Activated CD4-positive, alpha-beta T cell treated with anti-CD3 and anti-CD28 coated beads, Interleukin-2, amount 10 ng/mL, durations not matched to agents 7 days and 5 days (primary cell): ENCODE measurements around the gene LOXL3. TPM values are rescaled to one million over a fixed set of nuclear protein-coding genes. Genes with fewer than 3 reads are reported as not detected.

Experiments
- CTCF ChIA-PET: fragments of 350-600 bp; sonication (Branson Sonifier 250); formaldehyde crosslinking; loops from one replicate; lab custom pipeline; 2021; ENCODE audit warnings: antibody characterized with exemption; lab: Charles Lee
- POLR2A ChIA-PET: fragments of 350-600 bp; sonication (Branson Sonifier 250); formaldehyde crosslinking; loops from one replicate; lab custom pipeline; 2021; ENCODE audit warnings: antibody characterized with exemption; lab: Charles Lee
- DNase-seq: peaks from one replicate; pipeline ENCODE4 v3.0.0-alpha.2; 2020
- H3K27ac Mint-ChIP-seq: one replicate; pipeline ENCODE4 v1.8.0; 2021; ENCODE audit warnings: mild to moderate bottlenecking, moderate library complexity, mixed read lengths
- H3K27me3 Mint-ChIP-seq: one replicate; pipeline ENCODE4 v1.8.0; 2021; ENCODE audit warnings: mixed read lengths
- H3K36me3 Mint-ChIP-seq: one replicate; pipeline ENCODE4 v1.8.0; 2021; ENCODE audit warnings: low read depth, mixed read lengths
- H3K4me1 Mint-ChIP-seq: one replicate; pipeline ENCODE4 v1.8.0; 2021; ENCODE audit warnings: mixed read lengths
- H3K4me3 Mint-ChIP-seq: one replicate; pipeline ENCODE4 v1.8.0; 2021; ENCODE audit warnings: mild to moderate bottlenecking, moderate library complexity, mixed read lengths
- H3K9me3 Mint-ChIP-seq: one replicate; pipeline ENCODE4 v1.8.0; 2021; ENCODE audit warnings: mixed read lengths
- total RNA-seq, 2 experiments: library from RNA; stranded (reverse); gene quantifications; one replicate each; pipeline ENCODE4 v1.2.3, GENCODE V29; 2021

The LOXL3 gene
- under 1 TPM; 0.12 to 0.15 TPM for total RNA-seq

- Mint-ChIP-seq H3K27me3 (peaks cover 26% of the 10 kb centered on the region), H3K4me1 (peaks cover 27% of the 10 kb centered on the region), H3K4me3 (peak within 1 kb of the TSS; percentile 95), H3K36me3 (peaks cover 13% of the 10 kb centered on the region), H3K9me3 (no peaks in the 10 kb centered on the region), H3K27ac (peak within 1 kb of the TSS; percentile 94)
- ChIA-PET CTCF (interaction anchor here (1.1 to 6.5 kb wide), 2 partner anchors 21 to 32 kb away, joined by 3 to 36 read pairs; no protein-coding TSS in a partner anchor), POLR2A (interaction anchor here (0.6 kb wide), 1 partner anchor 35 kb away, joined by 3 read pairs; no protein-coding TSS in a partner anchor)
- peak; percentile 86 for DNase-seq
Measured at GRCh38 chr2:74553892-74554819, at the start of gene LOXL3, which contains the start of gene DOK1. Gene LOXL3, minus strand, starts transcription at chr2:74553942. Its CDS starts 1,308 bp downstream, at chr2:74552634. Gene DOK1, plus strand, starts transcription at chr2:74554720. Its CDS starts 35 bp downstream, at chr2:74554755.

- Mint-ChIP-seq H3K9me3 (no peaks in the 10 kb centered on the region), H3K27ac (no peak overlapping the region), H3K36me3 (no peaks in the 10 kb centered on the region), H3K4me3 (no peak overlapping the region), H3K27me3 (peaks cover 42% of the 10 kb centered on the region), H3K4me1 (peaks cover 17% of the 10 kb centered on the region)
- ChIA-PET POLR2A (no interaction called here), CTCF (interaction anchor here (0.9 to 7.0 kb wide), 2 partner anchors 16 to 24 kb away, joined by 3 to 45 read pairs; no protein-coding TSS in a partner anchor)
- no peak for DNase-seq
Measured at GRCh38 chr2:74602586-74603281, 49.0 kb upstream of the LOXL3 start.

- DNase-seq = no peak
- Mint-ChIP-seq H3K9me3 (no peaks in the 10 kb centered on the region), H3K36me3 (no peaks in the 10 kb centered on the region), H3K4me1 (peaks cover 17% of the 10 kb centered on the region), H3K27ac (no peak overlapping the region), H3K27me3 (peaks cover 56% of the 10 kb centered on the region), H3K4me3 (no peak overlapping the region)
- POLR2A ChIA-PET = no interaction called here
- CTCF ChIA-PET = interaction anchor here (0.9 to 7.0 kb wide), 2 partner anchors 12 to 34 kb away, joined by 5 to 45 read pairs; no protein-coding TSS in a partner anchor
Measured at GRCh38 chr2:74599676-74600075, 45.9 kb upstream of the LOXL3 start.

- H3K36me3 Mint-ChIP-seq = no peaks in the 10 kb centered on the region
- ChIA-PET CTCF (interaction anchor here (0.9 to 7.0 kb wide), 2 partner anchors 10 to 21 kb away, joined by 3 to 45 read pairs; no protein-coding TSS in a partner anchor), POLR2A (no interaction called here)
- H3K27ac Mint-ChIP-seq = no peak overlapping the region
- H3K4me1 Mint-ChIP-seq = peaks cover under 1% of the 10 kb centered on the region
- H3K27me3 Mint-ChIP-seq = peaks cover 59% of the 10 kb centered on the region
- H3K4me3 Mint-ChIP-seq = no peak overlapping the region
- DNase-seq = no peak
- no peaks in the 10 kb centered on the region for H3K9me3 Mint-ChIP-seq
Measured at GRCh38 chr2:74597410-74597809, 43.7 kb upstream of the LOXL3 start.

GRCh38 chr2:74596584-74596983 lies 42.8 kb upstream of the LOXL3 start:
- H3K27ac Mint-ChIP-seq = no peak overlapping the region
- H3K36me3 Mint-ChIP-seq = no peaks in the 10 kb centered on the region
- H3K9me3 Mint-ChIP-seq = no peaks in the 10 kb centered on the region
- H3K27me3 Mint-ChIP-seq = peaks cover 55% of the 10 kb centered on the region
- ChIA-PET CTCF (interaction anchor here (7.0 kb wide), 1 partner anchor 9 kb away, joined by 45 read pairs; no protein-coding TSS in a partner anchor), POLR2A (no interaction called here)
- H3K4me1 Mint-ChIP-seq = no peaks in the 10 kb centered on the region
- no peak for DNase-seq
- no peak overlapping the region for H3K4me3 Mint-ChIP-seq

GRCh38 chr2:74593826-74594772 lies 40.4 kb upstream of the LOXL3 start:
- Mint-ChIP-seq H3K36me3 (no peaks in the 10 kb centered on the region), H3K27ac (no peak overlapping the region), H3K4me1 (no peaks in the 10 kb centered on the region), H3K27me3 (peaks cover 62% of the 10 kb centered on the region), H3K9me3 (no peaks in the 10 kb centered on the region), H3K4me3 (no peak overlapping the region)
- POLR2A ChIA-PET = no interaction called here
- DNase-seq = no peak
- CTCF ChIA-PET = interaction anchor here (1.5 to 1.8 kb wide), 3 partner anchors 9 to 345 kb away, joined by 3 to 5 read pairs (median 5); no protein-coding TSS in a partner anchor

GRCh38 chr2:74588664-74589063 lies 34.9 kb upstream of the LOXL3 start:
- no peaks in the 10 kb centered on the region for H3K36me3 Mint-ChIP-seq
- H3K4me1 Mint-ChIP-seq = peaks cover 27% of the 10 kb centered on the region
- no peak for DNase-seq
- H3K27ac Mint-ChIP-seq = no peak overlapping the region
- H3K9me3 Mint-ChIP-seq = no peaks in the 10 kb centered on the region
- CTCF ChIA-PET = interaction anchor here (0.7 to 8.3 kb wide), 18 partner anchors 9 to 132 kb away, joined by 3 to 56 read pairs (median 5); partner anchors contain the start of genes CCDC142, MRPL53, SEMA4F and TTC31
- H3K27me3 Mint-ChIP-seq = peaks cover 35% of the 10 kb centered on the region
- H3K4me3 Mint-ChIP-seq = no peak overlapping the region
- POLR2A ChIA-PET = no interaction called here

GRCh38 chr2:74587664-74588277 lies 34.0 kb upstream of the LOXL3 start:
- Mint-ChIP-seq H3K27ac (no peak overlapping the region), H3K36me3 (no peaks in the 10 kb centered on the region), H3K4me3 (no peak overlapping the region), H3K9me3 (no peaks in the 10 kb centered on the region), H3K27me3 (peaks cover 28% of the 10 kb centered on the region), H3K4me1 (peaks cover 30% of the 10 kb centered on the region)
- POLR2A ChIA-PET = interaction anchor here (0.5 kb wide), 1 partner anchor 497 kb away, joined by 3 read pairs; no protein-coding TSS in a partner anchor
- DNase-seq = peak; percentile 70
- CTCF ChIA-PET = interaction anchor here (0.7 to 8.3 kb wide), 25 partner anchors 8 to 765 kb away, joined by 3 to 56 read pairs (median 4); partner anchors contain the start of genes AUP1, CCDC142, MRPL53 and TLX2

GRCh38 chr2:74585406-74586185 lies 31.9 kb upstream of the LOXL3 start:
- DNase-seq = peak; percentile 27
- no peaks in the 10 kb centered on the region for H3K9me3 Mint-ChIP-seq

GRCh38 chr2:74584088-74584645 lies 30.4 kb upstream of the LOXL3 start:
- no peaks in the 10 kb centered on the region for H3K9me3 Mint-ChIP-seq

More at GRCh38 chr2:74585406-74586185, 31.9 kb upstream of the LOXL3 start:
- Mint-ChIP-seq H3K27me3 (peaks cover 15% of the 10 kb centered on the region), H3K36me3 (no peaks in the 10 kb centered on the region), H3K4me1 (peaks cover 30% of the 10 kb centered on the region), H3K27ac (peak overlapping the region; percentile 78), H3K4me3 (peak overlapping the region; percentile 54)
- ChIA-PET CTCF (interaction anchor here (0.6 to 8.3 kb wide), 17 partner anchors 9 to 185 kb away, joined by 3 to 56 read pairs (median 4); partner anchors contain the start of genes CCDC142, LOXL3, MRPL53 and TLX2), POLR2A (no interaction called here)

More at GRCh38 chr2:74584088-74584645, 30.4 kb upstream of the LOXL3 start:
- Mint-ChIP-seq H3K27me3 (peaks cover 4% of the 10 kb centered on the region), H3K27ac (peak overlapping the region; percentile 77), H3K4me1 (peaks cover 30% of the 10 kb centered on the region), H3K4me3 (no peak overlapping the region), H3K36me3 (no peaks in the 10 kb centered on the region)
- no peak for DNase-seq
- CTCF ChIA-PET = interaction anchor here (1.0 to 8.3 kb wide), 15 partner anchors 9 to 757 kb away, joined by 3 to 56 read pairs (median 4); partner anchors contain the start of genes AUP1, DQX1, HTRA2 and MRPL53
- POLR2A ChIA-PET = no interaction called here
